ENCODE data around the gene FBLL1.
"Not testable (repeated sequence)": the region's sequence is repeated elsewhere in the genome, so short reads cannot be mapped to it uniquely, and the experiment has no call there.

FBLL1 gene

DNA sequence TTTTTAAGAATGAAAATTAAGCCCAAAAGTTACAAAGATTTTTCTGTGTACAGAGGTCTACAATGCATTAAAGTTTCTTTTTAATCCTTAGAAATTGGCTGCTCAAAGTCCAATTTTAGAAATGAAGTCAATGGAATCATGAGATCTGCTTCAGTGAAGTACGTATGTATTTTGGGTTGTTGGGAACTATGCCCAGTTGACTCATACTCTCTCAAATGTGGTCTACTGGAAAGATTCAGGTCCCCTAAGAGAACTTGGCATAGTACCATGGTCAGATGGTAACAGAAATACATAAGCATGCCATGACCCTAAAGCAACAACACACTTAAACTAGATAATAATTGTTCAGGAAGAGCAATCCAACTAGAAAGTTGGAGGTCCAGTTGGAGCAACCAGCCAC, 23.0 kb downstream of the FBLL1 start:
- no peak for DNase-seq (ENCODE audit: low read depth)

DNA sequence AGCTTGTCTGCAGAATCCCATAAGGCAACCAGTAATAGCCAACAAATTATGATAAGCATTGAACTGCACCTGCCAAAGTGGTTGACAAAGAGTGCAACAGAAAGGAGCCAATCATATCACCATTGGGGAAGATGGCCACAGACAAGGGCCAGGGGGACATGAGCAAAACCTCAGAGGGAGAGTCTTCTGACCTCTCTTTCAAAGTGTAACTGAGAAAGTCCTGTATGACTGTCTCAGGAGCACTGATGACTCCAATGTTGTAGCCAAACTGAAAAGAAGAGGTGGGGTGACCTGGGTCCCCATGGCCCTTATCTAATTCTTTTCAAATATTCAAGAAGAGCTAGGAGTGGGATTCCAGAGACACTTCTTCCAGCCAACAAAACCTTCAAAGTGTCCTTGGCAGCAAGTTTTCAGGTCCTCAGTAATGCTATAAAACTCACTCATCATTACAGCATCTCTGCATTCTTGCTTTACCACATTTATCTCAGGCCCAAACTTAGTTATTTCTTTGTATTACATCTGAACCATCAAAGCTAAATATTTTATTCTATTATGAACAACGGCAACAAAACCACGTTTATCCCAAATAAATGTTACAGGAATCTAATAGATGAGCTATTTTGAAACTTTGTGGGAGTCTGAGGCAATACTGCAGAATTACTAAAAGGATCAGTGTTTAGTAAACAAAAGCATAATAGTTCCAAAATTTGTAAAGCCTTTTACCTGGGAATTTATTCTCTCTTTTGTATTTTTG, 24.4 kb downstream of the FBLL1 start:
- DNase-seq (ENCODE audit: low read depth): no peak

GRCh38 chr5:168557389-168557788, 28.3 kb downstream of the FBLL1 start:
- no peak for DNase-seq (ENCODE audit: low read depth)

DNA sequence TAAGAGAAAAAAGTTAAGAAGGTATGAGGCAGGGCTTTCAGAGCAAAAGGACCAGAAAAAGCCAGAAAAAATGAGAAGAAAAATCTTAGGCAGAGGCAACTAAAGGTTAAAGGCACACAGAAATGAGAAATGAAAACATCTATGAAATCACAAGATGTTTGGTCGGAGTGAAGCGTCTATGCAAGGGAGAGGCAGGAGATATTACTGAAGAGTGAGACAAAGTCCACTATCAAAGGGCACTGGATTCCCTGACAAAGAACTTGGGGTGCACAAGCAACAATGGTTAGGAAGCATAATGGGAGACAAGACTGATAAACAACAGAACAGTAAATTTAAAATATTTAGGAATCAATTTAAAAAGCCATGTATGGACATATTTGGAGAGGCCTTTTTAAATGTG, 33.2 kb downstream of the FBLL1 start:
- no peak for DNase-seq (ENCODE audit: low read depth)

- DNase-seq (ENCODE audit: low read depth): no peak
Measured at GRCh38 chr5:168563959-168564358, 34.9 kb downstream of the FBLL1 start.

DNA sequence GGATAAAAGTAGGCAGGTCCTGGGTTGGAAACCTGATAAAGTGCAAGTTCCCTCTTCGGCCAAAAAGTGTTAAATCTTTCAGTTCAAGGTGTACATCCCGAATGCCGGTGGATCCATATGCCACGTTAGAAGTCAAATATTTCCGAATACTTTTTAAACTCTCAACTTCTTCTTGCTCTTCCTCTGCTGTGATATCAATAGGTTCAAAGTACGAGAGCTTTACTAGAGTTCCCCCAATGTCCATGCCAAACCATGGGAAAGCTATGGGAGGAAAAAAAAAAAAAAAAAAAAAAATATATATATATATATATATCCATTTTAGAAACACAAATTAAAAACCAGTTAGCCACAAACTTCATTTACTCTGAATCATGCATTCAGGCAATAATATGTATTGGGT, 39.6 kb downstream of the FBLL1 start:
- DNase-seq (ENCODE audit: low read depth): no peak

DNA sequence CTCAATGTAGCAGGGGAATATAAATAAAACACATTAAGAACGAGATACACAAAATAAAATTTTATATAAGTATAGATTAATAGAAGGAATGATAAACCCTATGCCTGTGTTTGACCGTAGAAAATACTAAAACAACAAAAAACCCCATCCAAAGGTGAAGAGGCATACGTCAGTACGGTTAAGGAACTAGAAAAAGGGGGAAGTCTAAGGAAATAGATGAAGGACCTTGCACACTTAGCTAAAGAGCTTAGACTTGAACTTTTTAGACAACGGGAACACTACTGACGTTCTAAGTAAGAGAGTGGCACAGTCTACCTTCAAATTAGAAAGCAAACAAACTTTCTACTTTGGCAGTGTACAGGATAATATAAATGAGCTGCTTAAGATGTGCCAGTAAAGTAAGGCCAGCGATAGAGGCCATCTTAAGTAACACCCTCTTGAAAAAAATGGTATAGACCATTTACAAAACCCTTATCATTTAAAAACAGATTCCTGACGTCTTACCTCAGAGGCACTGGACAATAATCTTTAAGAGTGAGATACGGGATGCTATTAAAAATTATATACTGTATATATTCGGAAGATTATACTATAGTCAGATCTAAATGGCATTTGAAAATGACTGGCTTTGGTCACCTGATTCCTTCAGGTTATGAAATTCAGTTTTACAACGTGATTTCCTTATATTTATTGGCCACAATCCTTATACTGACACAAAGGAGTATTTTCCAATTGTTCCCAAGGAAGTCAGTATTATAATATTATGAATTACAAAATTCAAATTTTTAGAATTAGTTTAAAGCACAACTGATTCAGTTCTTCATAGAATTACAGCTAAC, 41.6 kb downstream of the FBLL1 start:
- no peak for DNase-seq (ENCODE audit: low read depth)

- not testable (repeated sequence) for DNase-seq (ENCODE audit: low read depth)
Measured at GRCh38 chr5:168573663-168574062, 44.6 kb downstream of the FBLL1 start.

DNA sequence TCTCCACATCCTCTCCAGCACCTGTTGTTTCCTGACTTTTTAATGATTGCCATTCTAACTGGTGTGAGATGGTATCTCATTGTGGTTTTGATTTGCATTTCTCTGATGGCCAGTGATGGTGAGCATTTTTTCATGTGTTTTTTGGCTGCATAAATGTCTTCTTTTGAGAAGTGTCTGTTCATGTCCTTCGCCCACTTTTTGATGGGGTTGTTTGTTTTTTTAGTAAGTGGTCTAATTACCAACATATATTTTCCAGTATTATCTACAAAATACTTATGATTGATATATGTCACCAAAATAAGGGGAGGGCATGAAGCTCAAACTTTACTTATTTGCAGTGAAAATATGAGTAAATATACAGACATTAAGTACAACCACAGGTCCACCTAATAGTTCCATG, 45.1 kb downstream of the FBLL1 start:
- DNase-seq (ENCODE audit: low read depth): not testable (repeated sequence)

GRCh38 chr5:168575391-168576372, 46.6 kb downstream of the FBLL1 start:
- DNase-seq (ENCODE audit: low read depth): no peak

GRCh38 chr5:168578006-168578405, 48.9 kb downstream of the FBLL1 start:
- no peak for DNase-seq (ENCODE audit: low read depth)

- DNase-seq (ENCODE audit: low read depth): no peak
Measured at GRCh38 chr5:168578538-168579487, 49.7 kb downstream of the FBLL1 start, which contains the start of gene PANK3. TSS of gene PANK3 (minus strand) at chr5:168579368. CDS start at chr5:168579283, 85 bp downstream.

DNA sequence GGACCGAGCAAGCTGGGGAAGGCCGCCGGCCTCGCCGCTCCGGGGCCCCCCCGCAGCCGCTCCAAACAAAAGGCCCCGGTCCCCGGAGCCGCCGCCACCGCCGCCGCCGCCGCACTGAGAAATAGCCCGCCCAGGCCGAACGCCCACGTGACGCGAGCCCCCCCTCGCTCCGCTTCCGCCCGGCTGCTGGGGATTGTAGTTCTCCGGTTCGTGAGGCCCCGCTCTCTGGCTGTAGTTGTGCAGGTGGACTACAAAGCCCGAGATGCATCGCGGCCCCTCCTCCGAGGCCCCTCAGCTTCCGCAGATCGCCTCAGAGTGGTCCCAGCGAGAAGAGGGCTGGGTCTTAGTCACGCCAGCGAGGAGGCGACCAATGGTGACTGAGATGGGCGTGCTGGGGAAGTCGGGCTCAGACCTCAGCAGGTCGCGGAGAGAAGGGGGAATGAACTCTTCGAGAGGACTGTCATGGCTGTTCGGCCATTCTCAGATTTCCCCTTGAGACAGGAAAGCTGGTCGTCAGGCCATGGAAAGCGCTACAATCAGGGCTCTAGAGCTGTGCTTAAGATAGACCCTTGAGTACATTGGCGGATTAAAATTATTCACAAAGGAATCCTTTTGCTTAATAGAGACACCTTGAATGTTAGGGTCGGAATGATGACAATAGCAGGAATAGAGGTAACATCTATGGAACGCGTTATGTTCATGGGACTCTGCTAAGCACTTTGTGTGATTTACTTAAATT, 50.6 kb downstream of the FBLL1 start:
- peak; percentile 96 for DNase-seq (ENCODE audit: low read depth)

- DNase-seq (ENCODE audit: low read depth): no peak
Measured at GRCh38 chr5:168580227-168580508, 51.1 kb downstream of the FBLL1 start.
